VCaP (cell line): ENCODE results near the gene OR10A4.

ENCODE experiments used
- H3K27ac ChIP-seq: fragments of 450-650 bp; 2 replicates; pipeline ENCODE4 v1.5.1; 2017
- CTCF ChIP-seq: fragments of 450-650 bp; conservative IDR thresholded peaks from 2 replicates; pipeline ENCODE4 v1.5.1; 2017; ENCODE audit warnings: mild to moderate bottlenecking, moderate library complexity

Gene OR10A4

GRCh38 chr11:6876325-6876724 is at the start of gene OR10A4:
OR10A4 (plus strand) TSS chr11:6876625; CDS start chr11:6876648, 23 bp downstream.
- no peak within 1 kb of the TSS for H3K27ac ChIP-seq
- no peak for TF ChIP-seq CTCF

GRCh38 chr11:6828103-6828502 is 48.3 kb upstream of the OR10A4 start:
- no peak for TF ChIP-seq CTCF

GRCh38 chr11:6833356-6833755 is 43.1 kb upstream of the OR10A4 start:
- TF ChIP-seq CTCF: no peak
- no peak overlapping the region for H3K27ac ChIP-seq

More at GRCh38 chr11:6828103-6828502, 48.3 kb upstream of the OR10A4 start:
- no peak overlapping the region for H3K27ac ChIP-seq

- no peak for TF ChIP-seq CTCF
- H3K27ac ChIP-seq: no peak overlapping the region
Observed at GRCh38 chr11:6834021-6834420, 42.4 kb upstream of the OR10A4 start.

- H3K27ac ChIP-seq: no peak overlapping the region
- TF ChIP-seq CTCF: no peak
Observed at GRCh38 chr11:6841694-6842093, 34.7 kb upstream of the OR10A4 start.

GRCh38 chr11:6843670-6844069 is 32.8 kb upstream of the OR10A4 start:
- no peak overlapping the region for H3K27ac ChIP-seq
- no peak for TF ChIP-seq CTCF

GRCh38 chr11:6844356-6844755 is 32.1 kb upstream of the OR10A4 start:
- no peak overlapping the region for H3K27ac ChIP-seq
- TF ChIP-seq CTCF: no peak

- no peak for TF ChIP-seq CTCF
- H3K27ac ChIP-seq: no peak within 1 kb of the TSS
Observed at GRCh38 chr11:6845383-6845782, 31.0 kb upstream of the OR10A4 start, which contains the start of gene OR10A5. OR10A5 (plus strand) TSS chr11:6845683; CDS start chr11:6845683, 0 bp downstream.
